ENCODE results near the gene TOMM7.
"Not testable (repeated sequence)": the region's sequence is repeated elsewhere in the genome, so short reads cannot be mapped to it uniquely, and the experiment has no call there.

The TOMM7 gene

GRCh38 chr7:22781230-22781711, 41.4 kb downstream of the TOMM7 start:
- no peak for DNase-seq

- DNase-seq, result not testable (repeated sequence)
These were observed 42.8 kb downstream of the TOMM7 start for GRCh38 chr7:22779730-22780323.

- no peak for DNase-seq
These were observed 45.7 kb downstream of the TOMM7 start for GRCh38 chr7:22776964-22777363.

DNA sequence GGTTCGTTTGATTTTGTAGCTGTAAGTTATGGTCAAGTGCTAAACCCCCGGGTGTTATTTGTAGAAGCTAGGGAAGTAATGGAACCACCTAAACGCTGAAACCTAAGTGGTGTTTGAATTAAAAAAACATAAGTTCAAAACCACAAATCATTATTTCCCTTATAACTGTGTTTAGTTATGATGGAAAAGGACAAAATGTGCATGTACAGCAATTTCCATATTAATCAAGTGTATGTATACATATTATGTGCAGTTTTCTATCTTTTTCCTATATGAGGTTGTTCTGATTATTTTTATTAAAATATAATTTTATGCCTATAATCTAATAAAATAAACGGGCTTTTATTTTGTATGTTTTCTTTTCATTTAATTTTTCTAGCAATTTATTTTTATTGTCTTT, 49.8 kb downstream of the TOMM7 start:
- DNase-seq, result no peak

- DNase-seq, result no peak
These were observed 50.8 kb downstream of the TOMM7 start for GRCh38 chr7:22771872-22772228.

DNA sequence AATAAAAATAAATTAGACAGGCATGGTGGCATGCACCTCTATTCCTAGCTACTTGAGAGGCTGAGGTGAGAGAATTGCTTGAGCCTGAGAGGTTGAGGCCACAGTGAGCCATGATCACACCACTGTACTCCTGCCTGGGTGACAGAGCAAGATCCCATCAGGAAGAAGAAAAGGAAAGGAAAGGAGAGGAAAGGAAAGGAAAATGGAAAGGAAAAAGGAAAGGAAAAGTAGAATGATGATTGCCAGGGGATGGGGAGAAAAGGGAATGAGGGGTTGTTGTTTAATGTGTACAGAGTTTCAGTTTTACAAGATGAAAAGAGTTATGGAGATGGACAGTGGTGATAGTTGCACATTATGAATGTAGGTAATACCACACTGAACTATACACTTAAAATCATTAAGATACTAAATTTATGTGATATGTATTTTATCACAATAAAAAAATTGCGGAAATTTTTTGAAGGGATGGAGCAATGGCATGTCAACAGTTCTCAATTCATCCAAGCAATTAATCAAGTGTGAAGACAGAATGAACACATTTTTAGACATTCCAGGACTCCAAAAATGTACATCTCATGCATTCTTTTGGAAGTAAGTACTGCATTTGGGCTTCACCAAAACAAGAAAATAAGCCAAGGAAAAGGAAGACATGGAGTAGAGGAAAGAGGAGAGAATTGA, 51.3 kb downstream of the TOMM7 start:
- no peak for DNase-seq

DNA sequence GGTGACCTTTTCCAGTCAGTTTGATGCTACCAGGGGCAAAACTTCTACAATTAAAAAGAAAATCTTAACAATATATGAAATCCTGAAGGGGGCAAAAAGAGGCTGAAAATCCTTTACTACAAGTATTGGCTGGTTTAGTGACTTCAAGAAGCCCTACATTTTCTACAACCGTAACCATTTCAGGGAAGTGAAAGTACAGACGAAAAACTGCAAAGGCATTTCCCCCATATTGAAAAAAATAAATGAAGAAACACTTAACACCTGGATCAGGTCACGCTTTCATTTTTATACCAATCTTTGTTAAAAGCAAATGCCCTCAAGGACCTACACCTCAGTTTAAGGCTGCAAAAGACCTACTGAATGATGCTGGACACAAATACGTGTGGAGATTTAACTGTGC, 57.0 kb downstream of the TOMM7 start:
- DNase-seq, result no peak

Measured in Kasumi-1 (cell line).